HT1080 (cell line): ENCODE data around the gene FNBP1. TPM values are rescaled to one million over a fixed set of nuclear protein-coding genes. Genes with fewer than 3 reads are reported as not detected.
"Not testable (repeated sequence)": the region's sequence is repeated elsewhere in the genome, so short reads cannot be mapped to it uniquely, and the experiment has no call there.

ENCODE experiments used
- DNase-seq: peaks from one replicate; pipeline ENCODE4 v3.0.0-alpha.2; 2015; ENCODE audit warnings: low read depth
- total RNA-seq: library from RNA; depleted of rRNA; stranded (reverse); fragments of >200 nt; shearing (Covaris generic); gene quantifications from 2 replicates; pipeline ENCODE4 v1.2.3, GENCODE V29; 2014

The FNBP1 gene
- total RNA-seq, 1 experiment from 2014 or later = 18.4 TPM

DNA sequence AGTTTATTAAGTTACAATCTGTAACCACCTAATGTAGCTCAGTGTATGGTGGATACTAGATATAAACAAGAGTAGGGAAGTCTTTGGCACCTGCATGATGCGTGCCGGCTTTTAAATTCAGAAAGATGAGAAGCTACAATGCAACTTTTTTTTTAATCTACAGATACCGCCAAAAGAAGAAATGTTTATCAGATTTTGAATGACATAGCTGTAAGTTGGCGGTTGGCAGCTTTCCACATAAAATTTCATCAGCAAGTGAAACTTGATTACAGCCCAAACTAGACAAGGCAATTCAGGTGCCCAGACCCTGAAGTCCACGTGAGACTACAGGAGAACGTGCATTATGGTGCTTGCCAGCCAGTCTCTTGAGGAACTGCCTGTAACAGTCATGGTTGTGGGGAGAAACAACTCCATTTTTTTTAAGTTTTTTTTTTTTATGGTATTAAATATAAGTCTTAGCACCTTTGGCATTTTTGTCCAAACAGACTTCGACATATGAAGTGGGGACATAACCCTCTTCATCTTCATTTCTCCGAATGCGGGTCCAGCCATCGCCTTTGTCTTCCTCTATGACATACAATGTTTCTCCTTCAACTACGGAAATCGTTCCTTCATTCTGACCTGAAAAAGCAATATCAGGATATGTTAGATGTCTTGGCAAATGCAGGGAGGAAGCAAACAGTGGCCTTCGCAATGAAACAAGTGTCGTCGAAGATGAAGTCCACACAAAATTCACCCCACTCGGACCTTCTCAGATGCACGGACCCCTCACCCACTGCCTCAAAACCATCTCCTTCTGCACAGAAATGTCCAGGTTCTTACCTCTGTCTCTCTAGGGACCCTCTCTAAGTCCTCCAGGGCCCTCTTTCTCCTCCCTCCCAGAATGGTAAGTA, 147.4 kb downstream of the FNBP1 start:
- DNase-seq = no peak

DNA sequence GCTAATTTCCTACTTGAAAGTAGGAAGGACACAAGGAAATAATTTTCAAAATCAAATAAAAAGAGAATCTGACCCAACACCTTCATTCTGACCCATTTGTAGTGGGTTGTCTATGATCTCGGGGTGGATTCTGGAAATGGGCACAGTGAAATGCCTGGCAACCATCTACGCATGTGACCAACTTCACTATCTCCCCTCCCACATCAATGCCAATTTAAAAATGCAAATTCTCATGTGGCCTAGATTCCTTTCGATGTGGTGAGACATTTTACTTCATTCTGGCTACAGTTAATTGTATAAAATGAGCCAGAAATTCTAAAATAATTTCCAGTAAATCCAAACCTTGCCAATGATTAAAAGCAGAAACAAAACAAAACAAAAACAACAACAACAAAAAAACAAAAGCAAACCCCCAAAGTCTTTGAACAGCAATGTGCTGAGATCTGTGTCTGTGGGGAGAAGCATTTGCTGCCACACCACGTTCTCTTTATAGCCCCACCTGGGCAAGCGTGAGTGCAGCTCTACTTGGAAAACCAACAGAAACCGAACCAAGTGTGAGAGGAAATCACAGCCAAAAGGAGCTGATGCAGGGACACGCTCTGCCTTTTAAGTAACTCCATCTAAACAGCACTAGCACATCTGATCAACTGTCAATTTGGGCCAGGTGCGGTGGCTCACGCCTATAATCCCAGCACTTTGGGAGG, 148.7 kb downstream of the FNBP1 start:
- DNase-seq = no peak

DNA sequence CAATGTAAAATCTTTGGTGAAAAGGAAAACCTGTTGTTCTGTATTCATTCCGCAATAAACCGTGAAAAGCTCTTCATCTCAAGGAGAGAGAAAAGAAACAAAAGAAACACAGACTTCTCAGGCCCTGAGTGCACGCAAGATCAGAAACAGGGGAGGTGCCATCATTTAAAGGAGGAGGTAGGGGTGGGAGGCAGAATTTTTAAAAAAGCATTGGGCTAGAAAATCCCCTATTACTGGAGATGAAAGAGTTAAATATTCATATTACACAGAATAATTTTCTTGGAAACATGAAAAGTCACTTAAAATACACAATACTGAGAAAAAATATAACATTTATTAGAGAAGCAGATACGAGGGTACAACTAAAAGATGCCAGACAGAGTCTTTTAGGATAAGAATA, 151.4 kb downstream of the FNBP1 start:
- DNase-seq = no peak

DNA sequence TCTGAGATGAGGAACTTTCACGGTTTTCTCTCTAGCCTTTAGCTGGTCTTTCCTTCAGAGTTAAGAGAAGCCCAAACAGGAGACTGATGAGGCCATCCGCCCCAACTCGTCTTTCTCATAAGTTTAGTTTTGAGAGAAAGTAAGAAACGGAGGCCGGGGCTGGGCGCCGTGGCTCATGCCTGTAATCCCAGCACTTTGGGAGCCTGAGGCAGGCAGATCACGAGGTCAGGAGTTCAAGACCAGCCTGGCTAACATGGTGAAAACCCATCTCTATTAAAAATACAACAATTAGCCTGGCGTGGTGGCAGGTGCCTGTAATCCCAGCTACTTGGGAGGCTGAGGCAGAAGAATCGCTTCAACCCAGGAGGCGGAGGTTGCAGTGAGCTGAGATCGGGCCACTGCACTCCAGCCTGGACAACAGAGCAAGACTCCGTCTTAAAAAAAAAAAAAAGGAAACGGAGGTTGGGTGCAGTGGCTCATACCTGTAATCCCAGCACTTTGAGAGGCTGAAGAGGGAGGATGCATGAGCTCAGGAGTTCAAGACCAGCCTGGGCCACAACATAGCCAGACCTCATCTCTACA, 152.2 kb downstream of the FNBP1 start:
- not testable (repeated sequence) for DNase-seq

DNA sequence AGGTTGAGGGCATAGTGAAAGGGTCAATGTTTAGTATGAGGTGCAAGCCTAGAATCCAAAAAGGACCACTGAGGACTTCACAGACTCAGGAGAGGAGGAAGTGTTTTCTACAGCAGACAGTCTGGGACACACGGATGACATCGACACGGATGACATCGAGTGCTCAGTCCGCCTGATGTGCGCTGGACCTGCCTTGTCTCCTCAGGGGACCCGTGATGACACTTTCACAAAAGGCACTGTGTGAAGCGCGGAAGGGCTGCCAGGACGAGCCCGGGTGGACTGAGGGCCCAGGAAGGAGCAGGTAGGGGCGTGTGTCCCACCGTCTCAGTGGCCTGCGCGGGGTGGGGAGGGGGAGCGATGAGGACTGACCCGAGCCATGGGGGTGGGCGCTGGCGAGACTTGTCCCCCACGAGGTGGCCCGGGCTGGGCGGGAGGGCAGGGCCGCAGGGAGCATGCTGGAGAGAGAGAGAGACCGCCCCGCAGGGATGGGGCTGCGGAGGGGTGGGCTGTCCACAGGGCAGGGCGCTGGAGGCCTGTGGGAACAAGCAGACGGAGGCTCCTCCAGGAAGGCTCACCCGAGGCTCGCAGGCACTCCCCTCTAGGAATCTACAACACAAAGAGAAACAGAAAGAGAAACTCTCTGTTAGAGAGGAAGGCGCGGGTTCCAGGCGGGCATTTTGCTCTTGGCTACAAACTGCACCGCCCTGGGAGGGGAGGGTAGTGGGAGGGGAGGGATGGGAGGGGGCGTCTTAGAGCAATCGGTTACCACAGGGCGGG, 152.9 kb downstream of the FNBP1 start:
- DNase-seq = no peak

DNA sequence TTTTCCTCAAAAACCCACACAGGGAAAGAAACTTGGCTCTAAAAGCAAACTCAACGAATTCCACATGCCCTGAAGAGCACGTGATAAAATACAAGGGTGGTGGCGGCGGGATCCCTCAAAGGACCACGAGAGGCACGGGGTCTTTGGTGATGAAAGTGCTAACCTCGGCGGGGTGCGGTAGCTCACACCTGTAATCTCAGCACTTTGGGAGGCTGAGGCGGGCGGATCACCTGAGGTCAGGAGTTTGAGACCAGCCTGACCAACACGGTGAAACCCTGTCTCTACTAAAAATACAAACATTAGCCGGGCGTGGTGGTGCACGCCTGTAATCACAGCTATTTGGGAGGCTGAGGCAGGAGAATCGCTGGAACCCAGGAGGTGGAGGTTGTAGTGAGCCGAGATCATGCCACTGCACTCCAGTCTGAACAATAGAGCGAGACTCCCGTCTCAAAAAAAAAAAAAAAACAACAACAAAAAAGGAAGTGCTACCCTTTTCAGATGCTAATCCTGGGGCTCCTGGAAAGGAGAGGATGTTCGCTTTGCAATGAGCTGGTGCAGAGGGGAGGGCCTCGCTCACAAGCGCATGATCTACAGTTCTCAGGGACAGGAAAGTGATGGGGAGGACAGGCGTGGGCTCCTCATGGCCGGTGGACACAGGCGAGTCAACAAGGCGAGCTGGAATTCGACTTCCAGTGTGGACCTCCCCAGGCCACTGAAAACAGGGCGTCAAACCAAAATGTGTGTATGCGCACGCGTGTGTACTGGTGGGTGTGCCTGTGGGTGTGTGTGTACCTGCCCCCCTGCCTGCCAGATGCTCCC, 153.7 kb downstream of the FNBP1 start:
- DNase-seq = no peak

DNA sequence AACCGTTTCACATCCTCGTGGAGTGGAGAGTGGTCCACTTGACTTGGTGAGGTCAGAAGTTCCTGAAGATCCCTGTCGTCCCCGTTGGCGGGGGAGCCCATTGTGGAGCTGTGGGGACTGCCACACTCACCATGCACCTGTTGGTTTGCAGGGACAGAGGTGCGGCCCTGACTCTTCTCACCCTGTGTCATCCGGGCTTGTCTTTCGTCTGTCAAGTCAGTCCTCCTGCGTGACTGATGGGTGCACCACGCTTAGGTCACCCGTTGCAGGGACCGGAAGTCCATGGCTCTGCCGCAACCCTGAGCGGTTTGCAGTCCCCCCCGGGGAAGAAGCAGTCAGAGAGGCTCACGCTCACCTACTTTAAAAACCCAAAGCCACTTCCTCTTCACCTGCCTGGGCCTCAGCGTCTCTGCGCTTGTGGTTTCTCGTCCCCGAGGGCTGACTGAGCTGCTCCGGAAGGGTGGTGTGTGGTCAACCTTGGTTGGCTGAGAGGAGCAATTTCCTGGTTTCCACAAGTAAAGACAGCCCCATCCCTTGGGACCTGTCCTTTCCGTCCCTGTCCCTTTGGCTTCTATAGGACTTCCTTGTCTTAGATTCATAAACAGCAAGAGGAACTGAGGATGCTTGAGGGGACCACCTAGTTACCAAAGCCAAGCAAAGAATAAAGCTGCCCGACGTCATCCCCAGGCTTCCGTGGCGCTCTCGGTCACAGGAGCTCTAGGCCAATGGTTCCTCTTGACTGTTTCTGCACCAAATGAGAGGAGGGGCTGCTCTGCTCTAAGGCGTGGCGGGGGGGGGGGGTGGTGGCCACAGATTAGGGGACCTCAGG, 154.5 kb downstream of the FNBP1 start:
- peak; percentile 50 for DNase-seq

DNA sequence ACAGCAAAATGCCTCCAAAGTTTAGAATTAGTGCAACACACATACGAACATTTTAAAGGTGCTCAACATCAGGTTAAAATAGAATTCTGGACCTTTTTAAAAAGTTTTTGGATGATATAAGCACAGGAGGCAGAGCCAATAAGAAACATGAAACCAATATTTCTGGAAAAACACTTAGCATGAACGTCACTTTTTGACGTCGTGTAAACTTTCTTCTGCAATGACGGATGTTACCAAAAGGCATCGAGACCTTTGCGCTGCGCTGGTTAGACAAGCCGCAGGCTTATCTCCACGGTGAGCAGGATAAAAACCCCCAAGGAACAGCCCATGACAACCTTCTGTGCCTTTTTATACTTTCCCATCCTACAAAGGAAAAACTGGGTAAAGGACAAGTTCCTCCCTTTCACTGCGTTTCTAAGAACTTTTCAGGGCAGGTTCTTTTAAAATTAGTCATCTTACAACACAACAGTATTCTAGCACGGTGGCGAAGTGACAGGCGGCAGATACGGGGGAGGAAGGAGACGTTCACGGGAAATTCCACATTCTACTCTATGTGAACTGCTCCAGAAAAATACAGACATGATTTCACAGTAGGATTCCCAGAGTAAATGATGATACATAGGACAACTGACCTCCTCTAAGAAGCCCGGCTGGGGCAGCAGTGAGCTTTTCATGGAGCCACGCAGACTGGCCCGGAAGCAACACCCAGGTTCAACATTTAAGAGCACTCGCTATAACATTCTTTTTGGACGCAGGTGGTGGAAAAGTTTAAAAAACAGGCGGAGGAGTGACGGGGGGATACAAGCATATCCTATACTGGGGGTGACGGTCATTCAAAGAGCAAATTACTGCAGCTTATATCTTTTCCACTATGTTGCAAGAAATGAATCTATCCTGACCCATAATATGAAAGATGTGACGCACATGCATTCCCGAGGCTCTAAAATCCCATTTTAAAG, 155.4 kb downstream of the FNBP1 start:
- DNase-seq = peak; percentile 41

DNA sequence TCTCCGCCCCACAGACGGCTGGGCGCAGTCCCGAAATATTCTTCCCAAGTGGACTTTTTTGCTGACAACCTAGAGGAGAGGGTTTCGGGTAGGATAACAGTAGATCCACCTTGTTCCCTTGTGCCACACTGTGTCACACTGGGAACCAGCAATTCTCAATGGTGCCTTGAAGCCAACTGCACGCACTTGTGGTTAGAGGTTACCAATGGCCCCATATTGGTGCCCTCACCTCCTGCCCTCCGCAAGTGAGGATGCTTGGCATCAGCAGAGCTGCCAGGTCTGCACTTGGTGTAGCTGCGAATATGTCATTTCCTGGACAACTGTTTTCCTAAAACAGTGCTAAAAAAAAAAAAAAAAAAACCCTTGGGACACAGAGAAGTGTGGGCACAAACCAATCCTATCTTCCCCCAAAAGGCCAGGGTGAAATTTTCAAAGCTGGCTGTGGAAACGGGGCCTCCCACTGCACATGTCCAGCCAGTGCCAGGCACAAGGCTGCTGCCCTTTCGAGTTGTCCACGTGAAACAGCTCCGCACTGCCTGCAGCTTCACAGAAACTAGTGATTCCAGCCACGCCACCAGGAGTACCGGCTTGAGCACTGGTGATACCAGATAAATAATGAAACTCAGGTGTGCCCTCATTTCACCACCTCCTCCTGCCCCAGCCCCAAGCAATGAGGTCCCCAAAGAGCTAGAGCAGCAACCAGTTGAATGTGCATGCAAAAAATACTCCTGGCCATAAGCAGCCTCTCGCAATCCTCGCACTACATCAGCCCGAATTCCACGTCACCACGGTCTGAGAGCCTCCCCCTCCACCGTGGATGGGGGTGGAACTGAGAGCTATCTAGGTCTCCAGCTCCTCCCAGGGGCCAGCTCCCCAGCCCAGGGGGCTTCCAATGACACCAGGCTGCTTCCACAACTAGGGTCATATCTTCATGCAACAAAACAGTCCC, 156.5 kb downstream of the FNBP1 start:
- DNase-seq = peak; percentile 23

DNA sequence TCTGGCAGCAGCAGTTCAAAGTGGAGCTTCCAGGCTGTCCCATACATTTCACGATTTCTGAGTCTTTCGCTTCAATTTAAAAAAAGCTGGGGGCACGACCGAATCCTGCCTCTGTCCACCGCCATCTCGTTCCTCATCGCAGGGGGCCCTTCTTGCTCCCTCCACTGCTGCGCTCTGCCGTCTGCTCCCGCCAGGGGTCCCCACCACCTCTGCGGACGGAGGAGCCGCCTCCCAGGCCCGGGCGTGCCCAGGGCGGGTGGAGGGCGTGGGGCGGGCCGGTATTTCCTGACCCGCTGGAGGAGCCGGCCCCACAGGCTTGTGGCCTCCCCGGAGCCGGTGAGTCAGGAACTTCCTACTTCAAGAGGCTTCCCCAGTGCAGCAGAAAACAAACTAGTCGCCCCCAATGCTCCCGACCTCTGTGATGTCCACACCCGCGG, 157.3 kb downstream of the FNBP1 start:
- peak; percentile 94 for DNase-seq

DNA sequence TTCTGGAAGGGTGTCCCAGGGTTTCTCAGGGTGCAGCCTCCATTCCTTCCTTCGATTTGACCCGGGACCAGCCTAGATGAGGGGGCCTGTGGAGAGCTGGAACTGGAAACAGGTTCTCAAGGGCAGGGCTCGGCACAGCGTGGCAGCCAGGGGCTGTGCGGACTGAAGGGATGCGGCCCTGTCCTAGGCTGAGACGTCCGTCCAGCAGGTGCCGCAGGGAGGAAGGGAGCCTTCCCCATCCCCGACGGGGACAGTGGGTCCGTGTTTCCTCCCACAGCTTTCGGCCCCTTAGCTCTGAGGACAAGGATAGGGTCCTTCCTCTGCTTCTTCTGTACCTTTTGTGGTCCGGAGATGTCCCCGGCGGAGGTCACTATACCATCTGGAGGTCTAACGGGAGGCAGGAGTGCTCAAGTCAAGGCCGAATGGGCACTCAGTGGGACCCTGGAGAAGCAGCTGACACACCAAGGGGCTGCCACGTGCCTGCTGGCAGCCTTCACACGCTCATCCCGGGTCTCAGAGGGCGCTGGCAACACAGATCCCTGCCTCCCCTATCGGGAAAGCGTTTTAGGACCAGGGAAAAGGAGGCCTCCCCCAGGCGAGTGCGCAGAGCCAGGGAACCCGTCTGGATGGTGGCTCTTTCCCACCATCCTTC, 157.8 kb downstream of the FNBP1 start:
- no peak for DNase-seq

DNA sequence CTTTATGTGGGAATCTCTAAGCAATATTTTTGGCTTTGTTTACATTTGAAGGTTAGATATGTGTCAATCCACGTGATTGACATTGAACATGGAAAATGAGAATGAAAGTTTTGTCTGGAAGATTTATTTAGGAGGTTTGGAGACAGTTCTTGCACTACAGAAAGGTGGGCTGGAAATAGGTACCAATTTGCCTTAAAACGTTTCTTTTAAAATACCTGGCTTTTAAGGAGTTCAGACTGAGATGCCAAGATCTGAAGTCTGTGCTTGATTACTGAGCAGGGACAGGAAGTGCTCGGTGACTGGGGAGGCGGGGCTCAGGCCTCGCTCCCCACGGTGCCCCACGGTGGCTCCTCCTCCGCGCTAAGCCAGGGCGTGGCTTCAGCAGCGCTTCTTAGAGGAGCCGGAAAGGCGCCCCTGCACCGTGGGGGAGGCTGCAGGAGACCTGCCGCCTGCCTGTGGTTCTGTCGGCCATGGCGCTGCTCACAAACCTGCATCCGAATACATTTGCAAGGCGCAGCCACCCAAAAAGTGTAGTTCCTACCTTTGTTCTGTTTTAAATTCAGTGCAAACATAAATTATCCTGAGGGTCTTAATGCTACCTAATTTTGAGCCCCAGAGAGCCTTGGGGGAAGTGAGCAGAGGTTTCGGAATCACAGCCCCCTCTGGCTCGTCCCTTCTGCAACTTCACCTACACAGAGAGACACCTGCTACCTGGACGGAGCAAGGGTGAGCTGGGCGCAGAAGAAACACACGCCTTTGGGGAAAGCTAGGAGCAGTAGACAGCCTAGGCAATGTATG, 158.6 kb downstream of the FNBP1 start:
- DNase-seq = peak; percentile 81

DNA sequence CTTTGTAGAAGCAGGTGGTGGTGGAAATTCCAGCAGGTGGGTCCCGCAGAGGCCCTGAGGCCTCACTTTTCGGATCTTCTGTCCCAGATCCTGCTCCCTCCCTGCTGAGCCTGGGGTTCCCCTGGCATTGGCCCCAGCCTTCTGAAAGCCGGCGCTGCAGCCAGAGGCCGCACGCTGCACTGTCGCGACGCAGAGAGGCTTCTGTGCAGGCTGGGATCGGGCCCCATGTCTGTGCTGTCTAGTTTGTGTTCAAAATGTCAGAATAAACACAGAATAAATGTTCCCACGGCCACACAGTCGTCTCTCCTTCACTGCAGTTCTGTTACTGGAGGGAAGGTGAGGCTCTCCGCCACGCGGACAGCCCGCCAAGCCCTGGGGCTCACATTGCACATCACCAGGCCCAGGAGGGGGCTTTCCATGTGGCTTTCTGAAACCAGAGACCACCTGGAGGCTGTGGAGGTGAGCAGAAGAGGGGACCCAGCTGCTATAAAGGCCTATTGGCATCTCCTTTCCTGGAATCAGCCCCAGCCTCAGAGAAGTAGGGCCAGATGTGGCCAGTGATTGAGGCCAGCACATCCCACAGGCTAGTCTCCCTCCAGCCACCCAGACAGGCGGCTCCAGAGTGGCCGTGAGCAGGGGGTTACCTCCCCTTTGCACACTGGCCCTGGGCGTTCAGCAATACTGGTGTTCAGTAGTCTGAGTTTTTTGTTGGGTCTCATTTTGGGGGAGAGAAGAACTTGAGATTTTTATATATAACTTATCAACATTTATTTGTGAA, 161.3 kb downstream of the FNBP1 start:
- DNase-seq = no peak

DNA sequence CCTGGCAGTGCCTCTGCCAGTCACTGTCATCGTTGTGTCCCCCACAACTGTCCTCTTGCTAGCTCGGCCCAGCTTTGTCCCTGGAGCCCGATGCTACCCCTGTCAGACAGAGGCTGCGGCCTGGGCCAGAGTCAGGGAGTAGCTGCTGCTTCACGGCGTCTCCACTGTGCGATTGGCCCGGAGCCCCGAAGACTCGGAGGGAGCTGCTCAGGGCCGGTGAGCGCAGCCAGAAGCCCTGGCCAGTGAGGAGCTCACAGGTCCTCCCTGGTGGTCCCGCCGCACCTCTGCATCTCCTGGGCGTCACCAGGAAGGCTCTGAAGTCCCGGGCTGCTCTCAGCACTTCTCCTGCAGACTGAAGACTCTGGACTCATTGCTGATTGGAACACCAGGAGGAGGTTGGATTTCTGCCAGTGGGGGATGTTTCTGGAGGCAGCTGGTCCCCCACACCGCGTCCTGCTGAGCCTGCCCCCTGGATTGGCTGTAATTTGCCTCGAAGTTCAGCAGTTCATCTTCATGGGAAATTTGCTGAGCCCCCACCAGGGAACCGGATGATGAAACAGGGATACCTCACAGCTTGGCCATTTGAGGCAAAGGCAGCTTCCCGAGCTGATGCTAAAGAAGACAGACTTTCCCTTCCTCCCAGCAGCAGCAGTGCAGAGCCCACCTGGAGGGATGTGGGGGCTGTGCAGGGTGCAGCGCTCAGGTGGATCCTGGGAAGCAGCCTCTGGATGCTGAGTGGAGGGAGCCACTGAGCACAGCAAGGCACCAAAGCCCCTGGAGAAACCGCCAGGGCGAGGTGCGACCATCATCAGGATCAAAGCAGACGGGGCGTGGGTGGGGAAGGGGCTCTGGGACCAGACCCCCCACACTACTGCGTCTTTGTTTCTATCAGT, 162.1 kb downstream of the FNBP1 start:
- DNase-seq = no peak
